Astrocyte (in vitro differentiated cells and primary cell): ENCODE results near the gene RBM44. TPM values are rescaled to one million over a fixed set of nuclear protein-coding genes. Genes with fewer than 3 reads are reported as not detected.

Experiments used
- DNase-seq: peaks from one replicate; pipeline ENCODE4 v3.0.0-alpha.2; 2010; ENCODE audit warnings: low read depth
- FAIRE-seq: peaks from 2 replicates; lab custom pipeline; 2011; peaks lifted over from hg19 to GRCh38; lab: Jason Lieb, UNC
- H2AFZ ChIP-seq: 2 replicates; pipeline ENCODE4 v1.6.0; 2012; ENCODE audit warnings: low read depth, low read length, inconsistent platforms
- H3K27ac ChIP-seq: 2 replicates; pipeline ENCODE4 v1.5.1; 2011; ENCODE audit warnings: low read depth, low read length, inconsistent platforms
- H3K27me3 ChIP-seq: 2 replicates; pipeline ENCODE4 v1.6.0; 2011; ENCODE audit warnings: low read length, inconsistent platforms; ENCODE audit not compliant: insufficient read depth
- H3K36me3 ChIP-seq: 2 replicates; pipeline ENCODE4 v1.5.1; 2011; ENCODE audit warnings: low read length, inconsistent platforms; ENCODE audit not compliant: insufficient read depth
- H3K4me1 ChIP-seq: 2 replicates; pipeline ENCODE4 v1.5.1; 2011; ENCODE audit warnings: low read length, inconsistent platforms; ENCODE audit not compliant: insufficient read depth
- H3K4me2 ChIP-seq: 2 replicates; pipeline ENCODE4 v1.6.0; 2012; ENCODE audit warnings: low read length, inconsistent platforms
- H3K4me3 ChIP-seq: 2 replicates; pipeline ENCODE4 v1.5.1; 2011; ENCODE audit warnings: low read depth, mild to moderate bottlenecking, low read length, inconsistent platforms; ENCODE audit not compliant: insufficient read depth
- H3K79me2 ChIP-seq: 2 replicates; pipeline ENCODE4 v1.6.0; 2012; ENCODE audit warnings: mild to moderate bottlenecking, low read length, inconsistent platforms; ENCODE audit not compliant: insufficient read depth
- H3K9ac ChIP-seq: 2 replicates; pipeline ENCODE4 v1.6.0; 2012; ENCODE audit warnings: mild to moderate bottlenecking, low read length, inconsistent platforms
- H3K9me3 ChIP-seq: 2 replicates; pipeline ENCODE4 v1.5.1; 2012; ENCODE audit warnings: low read depth, mild to moderate bottlenecking, low read length, inconsistent platforms; ENCODE audit not compliant: insufficient read depth
- H4K20me1 ChIP-seq: 2 replicates; pipeline ENCODE4 v1.6.0; 2012; ENCODE audit warnings: low read length, inconsistent platforms; ENCODE audit not compliant: insufficient read depth
- H3K27ac Mint-ChIP-seq: one replicate; pipeline ENCODE4 v1.8.0; 2021; ENCODE audit warnings: mild to moderate bottlenecking, mixed read lengths; ENCODE audit not compliant: unreplicated experiment
- H3K27me3 Mint-ChIP-seq: one replicate; pipeline ENCODE4 v1.8.0; 2021; ENCODE audit warnings: low read depth, mixed read lengths; ENCODE audit not compliant: unreplicated experiment
- H3K36me3 Mint-ChIP-seq: one replicate; pipeline ENCODE4 v1.8.0; 2021; ENCODE audit warnings: low read depth, mixed read lengths; ENCODE audit not compliant: unreplicated experiment
- H3K4me1 Mint-ChIP-seq: one replicate; pipeline ENCODE4 v1.8.0; 2021; ENCODE audit warnings: low read depth, mixed read lengths; ENCODE audit not compliant: unreplicated experiment
- H3K4me3 Mint-ChIP-seq: one replicate; pipeline ENCODE4 v1.8.0; 2021; ENCODE audit warnings: mild to moderate bottlenecking, moderate library complexity, mixed read lengths; ENCODE audit not compliant: unreplicated experiment
- H3K9me3 Mint-ChIP-seq: one replicate; pipeline ENCODE4 v1.8.0; 2021; ENCODE audit warnings: mild to moderate bottlenecking, mixed read lengths; ENCODE audit not compliant: unreplicated experiment
- CTCF ChIP-seq: IDR thresholded peaks from 2 replicates; pipeline ENCODE4 v1.5.1; 2011; ENCODE audit warnings: low read depth, mild to moderate bottlenecking, inconsistent platforms, low read length, moderate library complexity; ENCODE audit not compliant: insufficient read depth
- EZH2 ChIP-seq: IDR thresholded peaks from 2 replicates; pipeline ENCODE4 v1.6.1; 2012; ENCODE audit warnings: mild to moderate bottlenecking, low read length, inconsistent platforms; ENCODE audit not compliant: insufficient read depth
- total RNA-seq: library from RNA; stranded (reverse); gene quantifications from 2 replicates; pipeline ENCODE4 v1.2.1, GENCODE V29; 2021

RBM44 gene
- total RNA-seq, 1 donor from 2014 or later: 0.32 TPM

GRCh38 chr2:237815637-237816036 lies 17.1 kb downstream of the RBM44 start:
- Histone ChIP-seq H3K4me3 (no peak overlapping the region), H3K79me2 (no peaks in the 10 kb centered on the region), H3K27me3 (no peaks in the 10 kb centered on the region), H3K4me1 (no peaks in the 10 kb centered on the region), H3K9ac (no peak overlapping the region), H4K20me1 (no peaks in the 10 kb centered on the region), H3K9me3 (no peaks in the 10 kb centered on the region), H3K4me2 (no peak overlapping the region), H2AFZ (no peak overlapping the region), H3K27ac (no peak overlapping the region), H3K36me3 (no peaks in the 10 kb centered on the region)
- Mint-ChIP-seq H3K4me1 (peaks cover 6% of the 10 kb centered on the region), H3K36me3 (no peaks in the 10 kb centered on the region), H3K27ac (no peak overlapping the region), H3K4me3 (no peak overlapping the region), H3K9me3 (no peaks in the 10 kb centered on the region), H3K27me3 (peaks cover 13% of the 10 kb centered on the region)
- TF ChIP-seq EZH2: no peak
- no peak for TF ChIP-seq CTCF
- FAIRE-seq (no peak), DNase-seq (no peak)

- no peak for FAIRE-seq
- no peak overlapping the region for H3K27ac Mint-ChIP-seq
- DNase-seq: no peak
- no peak overlapping the region for H2AFZ ChIP-seq
- H4K20me1 ChIP-seq: no peaks in the 10 kb centered on the region
- H3K4me1 Mint-ChIP-seq: peaks cover 6% of the 10 kb centered on the region
- no peak overlapping the region for H3K27ac ChIP-seq
- no peak overlapping the region for H3K4me3 ChIP-seq
- H3K27me3 Mint-ChIP-seq: peaks cover 8% of the 10 kb centered on the region
- no peak overlapping the region for H3K4me2 ChIP-seq
- no peaks in the 10 kb centered on the region for H3K36me3 Mint-ChIP-seq
- no peaks in the 10 kb centered on the region for H3K4me1 ChIP-seq
- TF ChIP-seq EZH2: no peak
- TF ChIP-seq CTCF: no peak
- no peaks in the 10 kb centered on the region for H3K9me3 Mint-ChIP-seq
- no peaks in the 10 kb centered on the region for H3K9me3 ChIP-seq
- no peak overlapping the region for H3K4me3 Mint-ChIP-seq
- no peaks in the 10 kb centered on the region for H3K27me3 ChIP-seq
- no peaks in the 10 kb centered on the region for H3K36me3 ChIP-seq
- no peaks in the 10 kb centered on the region for H3K79me2 ChIP-seq
- H3K9ac ChIP-seq: no peak overlapping the region
Measured at GRCh38 chr2:237816531-237816930, 18.0 kb downstream of the RBM44 start.

GRCh38 chr2:237818066-237818473 lies 19.5 kb downstream of the RBM44 start:
- Histone ChIP-seq H3K27ac (no peak overlapping the region), H3K4me3 (no peak overlapping the region), H3K4me2 (peak overlapping the region; percentile 9), H3K36me3 (no peaks in the 10 kb centered on the region), H3K9me3 (no peaks in the 10 kb centered on the region), H2AFZ (no peak overlapping the region), H3K79me2 (no peaks in the 10 kb centered on the region), H4K20me1 (no peaks in the 10 kb centered on the region), H3K9ac (no peak overlapping the region), H3K27me3 (no peaks in the 10 kb centered on the region), H3K4me1 (no peaks in the 10 kb centered on the region)
- TF ChIP-seq EZH2 (no peak), CTCF (no peak)
- Mint-ChIP-seq H3K4me3 (no peak overlapping the region), H3K36me3 (no peaks in the 10 kb centered on the region), H3K27ac (no peak overlapping the region), H3K4me1 (peaks cover 6% of the 10 kb centered on the region), H3K9me3 (no peaks in the 10 kb centered on the region), H3K27me3 (no peaks in the 10 kb centered on the region)
- FAIRE-seq: peak; percentile 70
- peak; percentile 62 for DNase-seq
